ENCODE measurements around the gene ZCRB1.

Gene ZCRB1

GRCh38 chr12:42281278-42281677 lies 44.6 kb downstream of the ZCRB1 start:
- no peak for DNase-seq (ENCODE audit: low read depth in 2 of 2, low spot score in 1 of 2)

DNA sequence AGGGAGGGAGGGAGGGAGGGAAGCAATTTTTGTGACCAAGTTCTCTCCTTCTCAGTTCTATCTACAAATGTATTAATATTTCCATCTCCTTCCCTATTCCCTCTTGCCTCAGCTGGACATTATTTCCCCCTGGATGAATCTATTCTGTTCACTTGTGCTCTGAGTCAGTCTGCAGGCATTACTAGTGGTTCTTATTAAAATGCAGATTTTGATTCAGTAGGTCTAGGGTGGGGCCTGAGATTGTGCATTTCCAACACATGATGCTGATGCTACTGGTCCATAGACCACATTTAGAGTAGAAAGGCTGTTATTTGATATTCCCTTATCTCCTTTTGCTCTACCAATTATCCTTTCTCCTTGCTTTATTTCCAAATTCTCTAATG lies 47.8 kb downstream of the ZCRB1 start:
- DNase-seq (ENCODE audit: low read depth in 2 of 2, low spot score in 1 of 2): no peak

- DNase-seq (ENCODE audit: low read depth in 2 of 2, low spot score in 1 of 2): no peak
Observed at GRCh38 chr12:42277396-42278127, 48.3 kb downstream of the ZCRB1 start.

- DNase-seq (ENCODE audit: low read depth in 2 of 2, low spot score in 1 of 2): no peak
Observed at GRCh38 chr12:42275499-42275898, 50.4 kb downstream of the ZCRB1 start.

DNA sequence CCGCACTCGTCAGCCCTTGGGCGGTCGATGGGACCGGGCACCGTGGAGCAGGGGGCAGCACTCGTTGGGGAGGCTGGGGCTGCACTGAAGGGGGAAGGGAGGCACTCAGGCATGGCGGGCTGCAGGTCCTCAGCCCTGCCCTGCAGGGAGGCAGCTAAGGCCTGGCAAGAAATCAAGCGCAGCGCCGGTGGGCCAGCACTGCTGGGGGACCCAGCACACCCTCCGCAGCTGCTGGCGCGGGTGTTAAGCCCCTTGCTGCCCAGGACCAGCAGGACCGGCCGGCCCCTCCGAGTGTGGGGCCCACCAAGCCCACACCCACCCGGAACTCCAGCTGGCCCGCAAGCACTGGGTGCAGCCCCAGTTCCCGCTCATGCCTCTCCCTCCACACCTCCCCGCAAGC lies 52.2 kb downstream of the ZCRB1 start:
- no peak for DNase-seq (ENCODE audit: low read depth in 2 of 2, low spot score in 1 of 2)

GRCh38 chr12:42270596-42270995 lies 55.3 kb downstream of the ZCRB1 start:
- no peak for DNase-seq (ENCODE audit: low read depth in 2 of 2, low spot score in 1 of 2)

DNA sequence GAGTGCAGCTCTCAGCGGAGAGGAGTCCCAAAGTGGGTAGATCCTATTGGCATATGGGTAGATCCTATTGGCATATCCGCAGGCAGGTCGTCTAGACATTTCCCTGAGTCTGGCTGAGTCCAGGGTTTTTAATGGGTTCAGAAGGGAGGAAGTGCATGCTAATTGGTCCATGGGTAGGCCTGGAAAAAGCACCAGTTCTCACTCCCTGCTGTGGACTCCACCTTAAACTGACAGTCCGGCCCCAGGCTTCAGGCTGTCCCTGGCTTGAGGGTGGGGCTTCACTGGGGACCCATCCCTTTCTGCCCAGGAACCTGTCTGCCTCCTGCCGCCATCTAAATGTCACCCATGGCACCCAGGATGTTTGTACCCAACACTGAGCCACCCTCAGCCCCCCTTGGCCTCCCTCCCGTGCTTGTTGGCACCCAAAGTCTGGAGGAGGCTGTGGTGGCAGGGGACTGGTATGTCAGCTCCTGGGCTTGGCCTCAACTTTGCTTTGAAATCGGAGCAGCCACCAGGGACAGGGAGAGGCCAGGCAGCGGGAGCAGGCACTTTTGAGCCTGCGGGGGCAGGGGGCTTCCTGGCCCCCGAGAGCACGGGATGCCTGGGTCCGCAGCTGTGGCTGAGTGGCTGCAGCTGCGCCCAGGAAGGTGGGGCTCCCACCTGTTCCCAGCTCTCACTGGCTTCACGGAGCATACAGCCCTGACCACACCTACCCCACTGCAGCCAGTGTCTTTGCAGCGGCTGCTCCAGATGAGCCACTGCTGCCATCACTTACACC lies 58.3 kb downstream of the ZCRB1 start:
- DNase-seq (ENCODE audit: low read depth in 2 of 2, low spot score in 1 of 2): no peak

DNA sequence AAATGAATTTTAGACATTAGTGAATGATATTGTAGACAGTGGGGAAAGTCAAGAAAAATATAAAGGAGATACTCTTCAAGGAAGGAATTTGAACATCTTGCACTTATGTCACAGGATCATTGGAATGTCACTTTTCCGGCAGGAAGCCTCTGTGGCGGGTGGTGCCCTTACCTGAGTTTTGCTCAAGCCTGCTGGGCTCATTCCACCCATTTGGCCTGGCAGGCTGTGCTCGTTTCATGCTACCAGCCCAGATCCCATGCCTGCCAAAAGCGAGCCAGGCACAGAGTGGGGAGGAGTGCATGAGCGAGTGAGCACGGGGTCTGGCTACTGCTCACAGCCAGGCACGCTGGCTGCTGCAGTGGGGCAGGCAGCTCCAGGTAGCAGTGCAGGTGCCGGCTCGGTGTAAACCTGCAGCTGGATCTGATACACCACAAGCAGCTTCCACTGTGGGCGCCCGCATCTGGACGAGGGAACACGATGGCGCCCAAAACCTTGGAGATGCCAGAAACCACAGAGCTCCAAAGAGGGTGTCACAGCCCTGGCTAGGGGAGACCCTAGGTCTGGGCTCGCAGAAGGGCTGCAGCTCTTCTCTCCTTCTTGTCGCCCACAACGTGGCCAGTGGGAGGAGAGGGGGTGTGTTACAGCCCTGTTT lies 59.2 kb downstream of the ZCRB1 start:
- no peak for DNase-seq (ENCODE audit: low read depth in 2 of 2, low spot score in 1 of 2)

GRCh38 chr12:42262271-42262670 lies 63.6 kb downstream of the ZCRB1 start:
- DNase-seq (ENCODE audit: low read depth in 2 of 2, low spot score in 1 of 2): no peak

All from stimulated activated CD8-positive, alpha-beta memory T cell treated with anti-CD3 and anti-CD28 coated beads, Interleukin-4, amount 100 ng/mL, for 1 hour (primary cell).